GM20000 (cell line): ENCODE data around the gene SERGEF.

ENCODE experiments used
- DNase-seq: peaks from one replicate; pipeline ENCODE4 v3.0.0; 2012; ENCODE audit warnings: low spot score
- TF ChIP-seq, protein P1 (sequence below): IDR thresholded peaks from 2 replicates; pipeline ENCODE4 v1.5.1; 2012; ENCODE audit warnings: mild to moderate bottlenecking, control low read depth; ENCODE audit errors: extremely low read depth, missing control alignments

Gene SERGEF

DNA sequence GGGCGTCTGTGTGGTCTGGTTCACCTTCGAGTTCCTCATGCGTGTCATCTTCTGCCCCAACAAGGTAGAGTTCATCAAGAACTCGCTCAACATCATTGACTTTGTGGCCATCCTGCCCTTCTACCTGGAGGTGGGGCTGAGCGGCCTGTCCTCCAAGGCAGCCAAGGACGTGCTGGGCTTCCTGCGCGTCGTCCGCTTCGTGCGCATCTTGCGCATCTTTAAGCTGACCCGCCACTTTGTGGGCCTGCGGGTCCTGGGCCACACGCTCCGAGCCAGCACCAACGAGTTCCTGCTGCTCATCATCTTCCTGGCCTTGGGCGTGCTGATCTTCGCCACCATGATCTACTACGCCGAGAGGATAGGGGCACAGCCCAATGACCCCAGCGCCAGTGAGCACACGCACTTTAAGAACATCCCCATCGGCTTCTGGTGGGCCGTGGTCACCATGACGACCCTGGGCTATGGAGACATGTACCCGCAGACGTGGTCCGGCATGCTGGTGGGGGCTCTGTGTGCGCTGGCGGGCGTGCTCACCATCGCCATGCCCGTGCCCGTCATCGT, 240.9 kb downstream of the SERGEF start:
- TF ChIP-seq, protein P1, sequence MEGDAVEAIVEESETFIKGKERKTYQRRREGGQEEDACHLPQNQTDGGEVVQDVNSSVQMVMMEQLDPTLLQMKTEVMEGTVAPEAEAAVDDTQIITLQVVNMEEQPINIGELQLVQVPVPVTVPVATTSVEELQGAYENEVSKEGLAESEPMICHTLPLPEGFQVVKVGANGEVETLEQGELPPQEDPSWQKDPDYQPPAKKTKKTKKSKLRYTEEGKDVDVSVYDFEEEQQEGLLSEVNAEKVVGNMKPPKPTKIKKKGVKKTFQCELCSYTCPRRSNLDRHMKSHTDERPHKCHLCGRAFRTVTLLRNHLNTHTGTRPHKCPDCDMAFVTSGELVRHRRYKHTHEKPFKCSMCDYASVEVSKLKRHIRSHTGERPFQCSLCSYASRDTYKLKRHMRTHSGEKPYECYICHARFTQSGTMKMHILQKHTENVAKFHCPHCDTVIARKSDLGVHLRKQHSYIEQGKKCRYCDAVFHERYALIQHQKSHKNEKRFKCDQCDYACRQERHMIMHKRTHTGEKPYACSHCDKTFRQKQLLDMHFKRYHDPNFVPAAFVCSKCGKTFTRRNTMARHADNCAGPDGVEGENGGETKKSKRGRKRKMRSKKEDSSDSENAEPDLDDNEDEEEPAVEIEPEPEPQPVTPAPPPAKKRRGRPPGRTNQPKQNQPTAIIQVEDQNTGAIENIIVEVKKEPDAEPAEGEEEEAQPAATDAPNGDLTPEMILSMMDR: no peak
- DNase-seq: no peak

DNA sequence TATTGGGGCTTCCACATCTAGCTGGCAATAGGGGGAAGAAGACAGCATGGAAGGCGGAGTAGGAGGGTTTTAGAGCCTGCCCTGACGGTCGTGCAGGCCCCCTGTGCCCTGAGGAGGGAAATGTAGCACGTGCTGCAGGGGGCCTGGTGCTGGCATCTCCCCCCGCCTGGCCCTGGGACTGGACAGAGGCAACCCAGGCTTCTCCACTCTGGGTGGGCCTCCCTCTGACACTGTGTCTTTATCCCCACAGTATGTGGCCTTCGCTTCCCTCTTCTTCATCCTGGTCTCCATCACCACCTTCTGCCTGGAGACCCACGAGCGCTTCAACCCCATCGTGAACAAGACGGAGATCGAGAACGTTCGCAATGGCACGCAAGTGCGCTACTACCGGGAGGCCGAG, 241.4 kb downstream of the SERGEF start:
- TF ChIP-seq, protein P1: no peak

DNA sequence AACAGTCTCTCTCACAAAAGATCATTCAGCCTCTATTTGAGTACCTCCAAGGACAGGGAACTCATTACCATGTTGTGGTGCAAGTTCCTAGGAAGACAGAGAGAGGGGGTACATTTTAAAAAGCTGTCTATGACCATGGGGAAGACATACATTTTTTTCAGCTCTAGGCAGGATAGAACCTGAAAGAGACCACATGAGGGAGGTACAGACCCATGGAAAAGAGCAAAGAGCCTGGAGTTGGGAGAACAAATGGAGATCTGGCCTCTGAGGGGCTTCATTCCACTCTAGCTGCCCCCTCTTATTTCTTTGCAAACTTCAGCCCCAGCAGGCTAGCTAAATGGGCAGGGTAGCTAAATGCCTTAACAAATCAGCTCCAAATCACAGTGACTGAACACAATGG, 241.9 kb downstream of the SERGEF start:
- DNase-seq: no peak
- TF ChIP-seq, protein P1: no peak

More for the DNA sequence above, 241.4 kb downstream of the SERGEF start:
- no peak for DNase-seq

DNA sequence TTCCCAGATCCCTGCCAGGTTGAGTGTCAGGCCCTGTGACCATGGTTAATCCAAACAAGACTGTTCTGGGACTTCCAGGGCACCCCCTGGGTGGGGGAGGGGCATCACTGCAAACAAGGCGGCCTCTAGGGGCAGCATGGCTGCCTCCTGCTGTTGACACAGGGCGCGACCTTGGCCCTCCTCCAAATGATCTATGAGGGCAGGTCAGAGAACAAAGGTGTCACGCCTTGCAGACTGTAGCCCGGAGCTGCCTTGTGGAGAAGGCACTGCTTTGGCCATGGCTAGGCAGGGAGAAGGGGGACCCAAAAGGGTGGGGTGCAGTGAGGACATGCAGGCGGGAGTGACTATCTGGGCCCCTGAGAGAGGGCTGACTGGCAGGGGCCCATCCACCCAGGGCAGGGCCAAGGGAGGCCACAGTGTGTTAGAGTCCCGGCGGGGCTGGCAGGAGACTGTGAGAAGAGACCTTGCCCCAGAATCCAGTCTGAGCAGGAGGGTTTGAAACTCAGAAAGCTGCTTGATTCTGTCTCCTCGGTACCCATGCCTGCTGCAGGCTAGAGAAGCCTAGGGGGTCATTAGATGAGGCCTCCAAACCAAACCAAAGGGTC, 242.7 kb downstream of the SERGEF start:
- DNase-seq: no peak
- TF ChIP-seq, protein P1: no peak

DNA sequence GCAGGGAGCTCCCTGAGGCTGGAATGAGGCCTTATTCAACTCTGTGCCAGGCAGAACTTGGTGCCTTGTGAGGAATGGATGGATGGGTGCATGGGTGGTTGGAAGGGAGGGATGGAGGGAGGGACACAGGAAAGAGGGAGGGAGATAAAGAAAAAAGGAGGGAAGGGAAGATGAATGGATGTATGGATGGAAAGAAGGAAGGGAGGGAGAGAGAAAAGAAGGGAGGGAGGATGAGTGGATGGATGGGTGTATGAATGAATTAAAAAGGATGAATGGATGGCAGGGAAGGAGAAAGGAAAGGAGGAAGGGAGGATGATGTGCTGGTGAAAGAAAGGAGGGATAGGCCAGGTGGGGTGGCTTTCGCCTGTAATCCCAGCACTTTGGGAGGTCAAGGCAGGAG, 243.6 kb downstream of the SERGEF start:
- TF ChIP-seq, protein P1: no peak
- no peak for DNase-seq

DNA sequence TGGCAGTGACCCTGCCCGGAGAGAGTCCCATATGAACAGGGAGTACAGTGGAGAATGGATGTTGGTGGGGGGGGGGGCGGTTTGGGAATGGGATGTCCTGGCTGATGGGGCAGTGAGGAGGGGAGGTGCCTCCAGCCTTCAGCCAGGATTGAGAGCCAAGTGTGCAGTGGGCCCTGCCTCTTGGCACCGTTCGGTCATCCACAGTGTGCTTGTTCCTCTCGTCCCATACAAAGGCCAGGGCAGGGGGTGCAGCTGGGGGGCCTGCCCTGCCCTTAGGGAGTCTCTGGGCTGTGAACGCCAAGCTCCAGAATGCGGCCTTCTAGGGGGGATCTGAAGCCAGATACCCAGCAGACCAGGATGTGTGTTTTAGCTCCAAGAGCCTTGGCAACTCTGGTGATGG, 244.3 kb downstream of the SERGEF start:
- DNase-seq: no peak
- TF ChIP-seq, protein P1: no peak

DNA sequence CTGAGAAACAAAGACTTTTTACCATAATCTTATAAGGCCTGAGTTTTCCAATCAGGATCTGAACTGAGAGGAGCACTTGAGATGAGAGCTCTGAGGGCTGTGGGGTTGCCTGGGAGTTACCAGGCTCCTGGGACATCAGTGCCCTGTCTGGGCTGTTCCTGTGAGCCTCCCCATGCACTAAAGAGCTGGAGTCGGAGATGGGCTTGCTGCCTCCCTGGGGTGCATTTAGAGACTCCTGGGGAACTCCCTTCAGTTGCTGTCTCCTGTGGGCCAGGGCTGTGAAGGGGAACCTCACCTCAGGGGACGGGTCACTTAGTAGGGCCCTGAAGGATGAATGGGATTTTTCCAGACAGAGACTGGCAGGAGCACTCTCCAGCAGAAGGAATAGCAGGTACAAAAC, 244.9 kb downstream of the SERGEF start:
- DNase-seq: no peak
- TF ChIP-seq, protein P1: no peak
